ENCODE measurements around the gene MEMO1.
"Not testable (repeated sequence)": the region's sequence is repeated elsewhere in the genome, so short reads cannot be mapped to it uniquely, and the experiment has no call there.

Gene MEMO1

DNA sequence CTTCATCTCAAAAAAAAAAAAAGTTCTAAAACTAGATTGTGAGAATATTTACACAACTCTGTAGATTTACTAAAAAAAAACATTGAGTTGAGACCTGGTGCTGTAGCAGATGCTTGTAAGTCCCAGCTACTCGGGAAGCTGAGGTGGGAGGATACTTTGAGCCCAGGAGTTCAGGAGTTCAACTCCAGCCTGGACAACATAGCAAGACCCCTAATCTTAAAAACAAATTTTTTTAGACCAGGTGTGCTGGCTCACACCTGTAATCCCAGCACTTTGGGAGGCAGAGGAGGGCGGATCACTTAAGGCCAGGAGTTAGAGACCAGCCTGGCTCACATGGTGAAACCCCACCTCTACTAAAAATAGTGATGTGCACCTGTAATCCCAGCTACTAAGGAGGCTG lies 108.9 kb downstream of the MEMO1 start:
- DNase-seq, result no peak

DNA sequence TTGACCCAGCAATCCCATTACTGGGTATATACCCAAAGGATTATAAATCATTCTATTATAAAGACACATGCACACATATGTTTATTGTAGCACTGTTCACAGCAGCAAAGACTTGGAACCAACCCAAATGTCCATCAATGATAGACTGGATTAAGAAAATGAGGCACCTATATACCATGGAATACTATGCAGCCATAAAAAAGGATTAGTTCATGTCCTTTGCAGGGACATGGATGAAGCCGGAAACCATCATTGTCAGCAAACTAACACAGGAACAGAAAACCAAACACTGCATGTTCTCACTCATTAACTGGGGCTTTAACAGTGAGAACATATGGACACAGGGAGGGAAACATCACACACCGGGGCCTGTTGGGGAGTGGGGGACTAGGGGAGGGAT lies 110.7 kb downstream of the MEMO1 start:
- not testable (repeated sequence) for DNase-seq

DNA sequence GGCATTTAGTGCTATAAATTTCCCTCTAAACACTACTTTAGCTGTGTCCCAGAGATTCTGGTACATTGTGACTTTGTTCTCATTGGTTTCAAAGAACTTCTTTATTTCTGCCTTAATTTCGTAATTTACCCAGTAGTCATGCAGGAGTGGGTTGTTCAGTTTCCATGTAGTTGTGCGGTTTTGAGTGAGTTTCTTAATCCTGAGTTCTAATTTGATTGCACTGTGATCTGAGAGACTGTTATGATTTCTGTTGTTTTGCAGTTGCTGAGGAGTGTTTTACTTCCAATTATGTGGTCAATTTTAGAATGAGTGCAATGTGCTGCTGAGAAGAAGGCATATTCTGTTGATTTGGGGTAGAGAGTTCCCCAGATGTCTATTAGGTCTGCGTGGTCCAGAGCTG lies 112.5 kb downstream of the MEMO1 start:
- DNase-seq, result not testable (repeated sequence)

DNA sequence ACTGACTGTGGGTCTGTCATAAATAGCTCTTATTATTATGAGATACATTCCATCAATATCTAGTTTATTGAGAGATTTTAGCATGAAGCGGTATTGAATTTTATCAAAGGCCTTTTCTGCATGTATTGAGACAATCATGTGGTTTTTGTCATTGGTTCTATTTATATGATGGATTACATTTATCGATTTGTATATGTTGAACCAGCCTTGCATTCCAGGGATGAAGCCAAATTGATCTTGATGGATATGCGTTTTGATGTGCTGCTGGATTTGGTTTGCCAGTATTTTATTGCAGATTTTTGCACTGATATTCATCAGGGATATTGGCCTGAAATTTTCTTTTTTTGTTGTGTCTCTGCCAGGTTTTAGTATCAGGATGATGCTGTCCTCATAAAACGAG lies 113.5 kb downstream of the MEMO1 start:
- not testable (repeated sequence) for DNase-seq

DNA sequence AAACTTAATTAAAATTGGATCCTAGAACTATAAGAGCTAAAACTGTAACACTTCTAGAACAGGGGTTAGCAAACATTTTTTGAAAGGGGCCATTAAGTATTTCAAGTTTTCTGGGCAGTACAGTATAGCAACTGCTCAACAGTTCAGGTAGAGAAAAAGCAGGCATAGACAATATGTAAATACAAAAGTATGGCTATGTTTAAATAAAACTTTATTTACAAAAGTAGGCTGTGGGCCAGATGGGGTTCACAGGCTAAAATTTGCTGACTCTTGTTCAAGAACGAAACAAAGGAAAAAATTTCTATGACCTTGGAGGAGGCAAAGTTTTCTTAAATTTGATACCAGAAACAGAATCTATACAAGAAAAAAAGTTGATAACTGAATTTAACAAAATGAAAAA lies 114.5 kb downstream of the MEMO1 start:
- no peak for DNase-seq

DNA sequence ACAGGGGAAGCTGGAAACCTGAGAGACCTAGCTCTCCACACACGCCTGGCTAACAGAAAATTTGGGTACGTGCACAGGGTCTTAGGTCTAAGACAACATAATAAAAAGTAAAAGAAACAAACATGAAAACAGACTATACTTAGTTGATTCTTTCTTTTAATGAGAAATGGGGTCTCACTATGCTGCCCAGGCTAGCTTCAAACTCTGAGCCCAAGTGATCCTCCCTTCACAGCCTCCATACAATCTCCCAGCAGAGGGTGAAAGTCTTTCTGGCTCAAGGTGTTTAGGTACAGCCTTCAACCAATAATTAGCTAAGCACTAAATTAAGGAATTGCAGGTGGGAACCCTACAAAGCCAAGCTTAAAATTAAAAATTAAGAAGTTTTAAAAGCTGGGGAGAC lies 116.2 kb downstream of the MEMO1 start:
- DNase-seq, result no peak

DNA sequence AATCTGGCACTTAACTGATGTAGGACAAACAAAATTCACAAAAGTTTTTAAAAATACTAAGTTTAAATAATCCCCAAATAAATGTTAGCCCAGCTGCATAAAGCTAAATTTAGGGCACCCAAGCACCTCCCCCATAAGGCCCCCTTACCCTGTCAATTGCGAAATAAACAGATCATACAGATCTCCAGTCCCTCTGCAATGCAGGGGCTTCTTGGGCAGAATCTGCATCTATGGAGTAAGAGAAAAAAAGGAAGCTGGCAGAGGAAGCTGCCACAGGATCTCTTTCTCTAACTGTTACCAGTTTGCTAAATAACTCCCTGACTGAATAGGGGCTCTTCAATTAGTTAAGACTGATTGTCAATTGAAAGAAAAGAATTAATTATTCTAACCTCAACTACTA lies 117.7 kb downstream of the MEMO1 start:
- DNase-seq, result no peak

DNA sequence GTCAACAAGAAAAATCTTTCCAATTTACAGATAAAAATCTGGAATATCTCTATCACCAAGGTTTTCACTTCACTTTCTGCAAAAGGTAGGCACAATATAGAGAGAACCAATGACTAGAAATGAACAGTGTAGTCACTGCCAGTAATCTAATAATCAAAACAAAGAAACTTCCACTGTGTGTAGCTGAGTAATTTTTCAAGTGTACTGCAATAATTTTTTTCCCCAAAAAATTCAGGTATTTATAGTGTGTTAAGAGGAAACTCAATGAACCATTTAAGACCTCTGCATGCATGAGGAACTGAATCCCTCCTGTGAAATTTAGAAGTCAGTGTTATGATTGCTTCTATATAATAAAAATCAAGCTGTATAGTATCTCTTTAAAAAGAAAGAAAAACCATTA lies 121.8 kb downstream of the MEMO1 start:
- DNase-seq, result no peak

DNA sequence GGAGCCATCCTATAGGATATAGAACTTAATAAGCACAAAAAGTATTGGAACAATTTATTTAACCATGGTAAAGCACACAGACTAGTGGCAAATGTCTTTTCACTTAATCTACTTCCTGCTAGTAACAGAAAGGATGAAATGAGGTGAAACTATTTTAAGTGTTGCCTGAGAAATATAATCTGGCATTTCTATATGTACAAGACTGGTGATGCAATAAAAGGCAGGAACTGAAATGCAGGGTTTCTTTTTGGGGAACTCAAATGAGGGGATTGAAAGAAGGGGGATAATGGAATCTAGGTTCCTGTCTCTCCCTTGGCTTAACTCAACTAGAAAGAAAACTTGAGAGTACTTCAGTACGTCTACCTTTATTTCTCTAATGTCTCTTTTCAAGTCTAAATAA lies 122.3 kb downstream of the MEMO1 start:
- peak; percentile 35 for DNase-seq

DNA sequence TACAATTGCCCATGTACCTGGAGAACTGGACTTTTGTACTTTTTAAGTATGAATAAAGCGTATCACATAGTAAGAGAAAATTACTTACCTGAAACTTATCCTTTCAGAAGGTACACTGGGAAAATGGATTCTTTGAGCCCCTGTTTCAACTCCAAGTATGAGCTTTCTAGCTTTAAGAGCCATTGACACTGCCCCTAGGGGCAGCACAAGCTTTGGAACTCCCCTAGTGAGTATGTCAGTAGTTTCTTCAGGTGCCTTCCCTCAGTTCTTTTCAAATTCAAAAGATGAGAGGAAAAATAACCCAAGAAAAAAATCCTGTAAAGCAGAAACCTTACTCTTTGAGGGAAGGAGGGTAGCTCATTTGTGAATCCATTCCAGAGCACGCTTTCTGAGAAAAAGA lies 124.1 kb downstream of the MEMO1 start:
- peak; percentile 7 for DNase-seq

DNA sequence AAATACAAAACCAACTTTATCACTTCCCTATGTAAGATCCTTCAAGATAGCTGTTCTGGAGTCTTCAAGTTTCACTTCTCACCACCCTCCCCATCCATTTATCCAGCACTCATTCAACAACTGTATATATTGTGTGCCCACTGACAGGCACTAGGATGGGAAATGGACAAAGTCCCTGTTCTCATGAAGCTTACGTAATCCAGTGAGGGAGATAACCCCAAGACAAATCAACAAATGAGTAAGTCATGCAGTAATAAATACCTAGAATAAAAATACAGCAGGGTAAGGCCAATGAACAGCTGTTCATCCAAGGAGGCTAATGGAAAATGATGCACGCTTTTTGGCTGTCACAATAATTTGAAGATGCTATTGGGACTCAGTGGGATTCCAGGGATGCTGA lies 133.8 kb downstream of the MEMO1 start:
- no peak for DNase-seq

DNA sequence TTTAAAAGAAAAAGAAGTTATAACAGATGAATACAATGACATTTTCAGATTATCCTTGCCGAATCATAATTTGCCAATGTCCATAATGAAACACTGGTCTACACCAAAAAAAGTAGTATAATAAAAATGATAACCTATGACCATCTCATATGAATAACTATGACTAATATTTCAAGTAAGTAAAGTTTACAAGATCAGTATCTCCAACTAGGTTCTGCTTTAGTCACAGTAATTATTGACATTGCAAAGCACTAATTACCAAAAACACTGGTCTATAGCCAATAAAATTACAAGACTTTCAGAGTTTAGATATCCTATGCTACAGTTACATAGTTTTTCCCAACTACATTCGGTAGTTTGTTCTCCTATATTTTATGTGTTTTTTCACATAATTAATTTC lies 136.7 kb downstream of the MEMO1 start:
- no peak for DNase-seq

DNA sequence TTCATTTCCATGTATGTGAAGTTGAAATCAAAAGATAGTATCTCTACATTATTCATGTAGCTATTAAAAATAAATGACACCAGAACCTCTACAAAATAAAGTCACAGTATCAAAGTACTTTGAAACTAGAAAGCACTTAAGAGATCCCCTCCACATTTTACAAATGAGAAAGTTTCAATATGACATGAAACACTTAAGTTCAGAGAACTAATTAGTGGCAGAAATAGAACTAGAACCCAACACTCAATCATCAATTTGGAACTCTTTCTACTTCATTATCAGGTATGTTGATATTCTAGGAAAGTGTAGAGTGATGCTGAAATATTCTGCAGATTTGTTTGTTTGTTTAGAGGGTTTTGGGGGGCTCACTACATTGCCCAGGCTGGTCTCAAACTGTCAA lies 145.6 kb downstream of the MEMO1 start:
- DNase-seq, result no peak

DNA sequence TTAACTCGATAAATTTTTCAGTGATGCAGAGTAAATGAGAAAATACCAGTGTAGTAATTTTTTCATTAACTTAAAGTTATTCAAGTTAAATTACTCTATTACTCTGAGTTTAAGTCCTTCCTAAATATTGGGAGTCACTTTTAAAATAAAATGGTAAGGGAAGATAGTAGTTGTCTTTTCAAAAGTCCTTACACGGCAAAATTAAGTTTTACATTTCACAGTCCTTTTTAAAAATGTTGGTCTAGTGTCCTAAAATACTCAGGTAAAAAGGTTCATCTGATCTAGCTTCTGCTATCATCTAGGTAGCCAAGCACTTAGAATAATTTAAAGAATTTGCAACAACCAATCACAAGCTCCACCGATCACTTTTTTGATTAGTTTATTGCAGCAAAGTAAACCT lies 146.9 kb downstream of the MEMO1 start:
- DNase-seq, result no peak

DNA sequence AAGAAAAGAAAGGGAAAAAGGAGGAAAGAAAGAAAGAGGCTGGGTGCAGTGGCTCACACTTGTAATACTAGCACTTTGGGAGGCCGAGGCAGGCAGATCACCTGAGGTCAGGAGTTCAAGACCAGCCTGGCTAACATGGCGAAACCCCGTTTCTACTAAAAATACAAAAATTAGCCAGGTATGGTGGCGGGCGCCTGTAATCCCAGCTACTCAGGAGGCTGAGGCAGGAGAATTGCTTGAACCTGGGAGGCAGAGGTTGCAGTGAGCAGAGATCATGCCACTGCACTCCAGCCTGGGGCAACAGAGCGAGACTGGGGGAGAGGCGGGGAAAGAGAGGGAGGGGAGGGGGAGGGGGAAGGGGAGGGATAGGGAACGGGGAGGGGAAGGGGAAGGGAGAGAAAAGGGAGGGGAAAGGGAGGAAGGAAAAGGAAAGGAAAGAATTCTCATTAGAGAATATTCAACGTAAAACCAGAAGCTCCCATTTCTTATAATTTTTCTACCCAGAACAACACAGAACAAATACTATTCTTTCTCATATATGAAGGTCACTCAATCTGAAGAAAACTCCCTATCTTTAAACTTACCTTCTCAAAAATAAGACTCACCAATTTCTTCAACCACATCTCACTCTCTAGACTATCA lies 147.7 kb downstream of the MEMO1 start:
- not testable (repeated sequence) for DNase-seq

DNA sequence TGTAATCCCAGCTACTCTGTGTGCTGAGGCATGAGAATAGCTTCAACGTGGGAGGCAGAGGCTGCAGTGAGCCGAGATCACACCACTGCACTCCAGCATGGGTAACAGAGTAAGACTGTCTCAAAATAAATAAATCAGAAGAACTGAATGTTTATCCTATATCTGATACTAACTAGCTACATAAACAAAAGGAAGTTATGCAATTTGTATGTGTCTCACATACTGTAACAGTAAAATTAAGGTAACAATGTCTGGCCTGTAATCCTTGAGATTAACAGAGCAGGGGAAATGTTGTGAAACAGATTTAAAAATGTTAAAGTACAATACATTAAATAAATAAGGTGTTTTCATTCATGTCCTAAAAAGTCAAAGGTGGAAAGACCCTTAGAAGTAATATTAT lies 150.8 kb downstream of the MEMO1 start:
- no peak for DNase-seq

DNA sequence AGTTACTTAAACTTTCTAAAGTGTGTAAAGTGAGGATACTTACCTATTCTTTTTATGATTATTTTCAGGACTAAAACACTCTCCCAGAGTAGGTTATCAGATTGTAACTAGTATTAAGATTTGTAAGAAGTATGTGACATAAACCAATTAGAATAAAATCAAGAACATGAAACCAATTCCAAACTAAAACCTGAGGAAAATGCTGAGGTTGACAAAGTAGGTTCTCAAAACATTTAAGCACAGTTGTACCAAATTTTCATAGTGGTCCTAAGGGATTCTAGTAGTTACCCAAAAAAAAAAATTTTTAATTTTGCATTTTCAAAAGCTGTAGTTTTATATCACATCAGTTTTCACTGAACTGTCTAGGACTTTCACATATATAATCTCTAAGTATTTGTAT lies 157.3 kb downstream of the MEMO1 start:
- no peak for DNase-seq

DNA sequence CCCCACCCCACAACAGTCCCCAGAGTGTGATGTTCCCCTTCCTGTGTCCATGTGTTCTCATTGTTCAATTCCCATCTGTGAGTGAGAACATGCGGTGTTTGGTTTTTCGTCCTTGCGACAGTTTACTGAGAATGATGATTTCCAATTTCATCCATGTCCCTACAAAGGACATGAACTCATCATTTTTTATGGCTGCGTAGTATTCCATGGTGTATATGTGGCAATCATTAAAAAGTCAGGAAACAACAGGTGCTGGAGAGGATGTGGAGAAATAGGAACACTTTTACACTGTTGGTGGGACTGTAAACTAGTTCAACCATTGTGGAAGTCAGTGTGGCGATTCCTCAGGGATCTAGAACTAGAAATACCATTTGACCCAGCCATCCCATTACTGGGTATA lies 168.7 kb downstream of the MEMO1 start:
- DNase-seq, result not testable (repeated sequence)

DNA sequence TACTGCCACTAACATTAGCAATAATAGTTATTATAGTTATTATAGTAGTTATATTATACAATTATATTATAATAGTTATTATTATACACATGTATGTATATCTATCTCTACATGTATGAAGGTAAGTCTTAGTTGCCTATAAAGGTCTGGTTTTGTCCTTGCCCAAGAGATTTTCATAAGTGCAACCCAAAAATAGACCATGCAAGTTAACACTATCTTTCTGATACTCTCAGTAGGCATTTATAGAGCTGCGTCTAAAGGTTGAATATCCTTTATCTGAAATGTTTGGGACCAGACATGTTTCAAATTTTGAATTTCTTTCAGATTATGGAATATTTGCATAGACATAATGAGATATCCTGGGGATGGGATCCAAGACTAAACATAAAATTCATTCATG lies 175.4 kb downstream of the MEMO1 start:
- no peak for DNase-seq

DNA sequence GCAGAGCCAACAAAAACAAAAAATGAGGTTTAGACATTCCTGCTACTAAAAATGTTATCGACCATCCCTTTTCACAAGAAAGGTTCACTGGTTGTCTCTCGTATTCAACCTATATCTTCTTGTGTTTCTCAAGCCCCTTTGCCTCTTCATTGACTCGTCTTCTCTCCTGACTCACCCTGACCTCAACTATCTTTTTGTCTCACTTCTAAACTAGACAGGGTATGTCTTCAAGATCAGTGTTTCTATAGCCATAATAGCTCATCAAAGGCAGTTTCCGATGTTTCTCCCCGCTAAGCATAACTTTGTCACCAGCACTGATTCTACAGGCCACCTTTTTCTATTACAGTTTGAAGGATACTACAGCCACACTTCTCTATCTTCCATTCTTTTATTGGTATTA lies 178.4 kb downstream of the MEMO1 start:
- no peak for DNase-seq

DNA sequence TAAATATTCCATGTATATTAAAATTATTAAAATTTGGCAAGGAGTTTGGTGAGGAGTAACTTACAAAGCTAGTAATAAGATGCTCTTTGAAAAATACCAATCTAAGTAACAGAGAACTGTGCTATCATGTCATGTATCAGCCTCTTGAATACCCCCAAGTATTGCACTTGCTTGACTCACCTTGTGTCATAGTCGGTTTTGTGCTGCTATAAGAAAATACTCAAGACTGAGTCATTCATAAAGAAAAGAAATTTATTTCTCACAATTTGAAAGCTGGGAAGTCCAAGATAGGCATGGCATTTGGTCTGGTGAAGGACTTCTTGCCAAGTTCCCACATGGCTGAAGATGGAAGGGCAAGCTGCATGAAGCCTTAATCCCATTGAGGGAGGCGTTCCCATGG lies 179.2 kb downstream of the MEMO1 start:
- DNase-seq, result peak; percentile 13

DNA sequence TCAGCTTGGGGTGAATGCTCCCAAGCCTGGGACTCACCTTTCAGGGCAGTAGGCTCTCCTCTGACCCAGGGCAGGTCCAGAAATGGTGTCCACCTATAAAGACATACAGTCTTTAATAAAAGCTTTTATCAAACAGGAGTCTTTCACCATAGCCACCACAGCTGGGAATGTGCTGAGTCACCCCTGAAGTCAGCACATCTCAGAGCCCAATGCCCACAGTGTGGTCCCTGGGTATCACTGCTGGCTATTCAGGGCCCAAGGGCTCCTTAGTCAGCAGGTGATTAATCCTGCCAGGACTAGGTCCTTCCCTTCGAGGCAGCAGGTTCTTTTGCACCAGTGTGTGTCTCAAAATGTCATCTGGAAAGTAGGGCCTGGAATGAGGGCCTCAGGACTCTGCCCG lies 181.9 kb downstream of the MEMO1 start:
- peak; percentile 14 for DNase-seq

DNA sequence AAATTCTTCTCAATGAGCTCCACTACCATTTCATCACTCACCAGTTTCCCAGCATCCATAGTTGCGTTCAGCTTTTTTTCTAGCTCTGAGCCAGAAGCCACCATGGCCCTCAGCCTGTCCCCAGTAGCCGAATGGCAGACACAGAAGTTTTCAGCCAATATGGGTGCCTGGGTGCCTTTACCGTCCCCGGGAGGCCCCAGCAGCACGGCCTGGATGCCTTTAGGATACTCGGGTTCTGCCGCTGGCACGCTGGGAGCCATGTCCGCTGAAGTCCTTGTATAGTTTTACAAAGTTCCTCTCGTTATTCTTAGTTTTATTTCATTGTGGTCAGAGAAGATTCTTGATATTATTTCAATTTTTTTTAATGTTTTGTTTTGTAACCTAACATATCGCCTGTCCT lies 187.2 kb downstream of the MEMO1 start:
- no peak for DNase-seq

DNA sequence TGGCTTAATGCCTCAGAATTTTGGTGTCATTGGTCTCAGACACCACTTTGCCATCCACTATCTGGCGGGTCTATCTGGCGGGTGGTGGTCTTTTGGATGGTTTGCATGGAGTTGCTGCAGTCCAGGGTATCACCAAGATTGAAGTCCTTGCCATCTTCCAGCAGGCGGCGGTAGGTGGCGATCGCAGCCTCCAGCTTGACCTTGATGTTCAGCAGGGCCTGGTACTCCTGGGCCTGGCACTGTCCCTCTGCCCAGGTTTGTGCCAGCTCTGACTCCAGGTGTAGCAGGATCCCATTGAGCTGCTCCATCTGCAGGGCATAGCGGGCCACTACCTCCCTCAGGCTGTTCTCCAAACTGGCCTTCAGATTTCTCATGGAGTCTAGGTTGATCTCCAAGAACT lies 188.2 kb downstream of the MEMO1 start:
- no peak for DNase-seq
